WTC11 (cell line): ENCODE results near the gene TCF7L2. TPM values are rescaled to one million over a fixed set of nuclear protein-coding genes. Genes with fewer than 3 reads are reported as not detected.
A peak's percentile ranks its signal among the peaks of the same experiment; 100 is the strongest.

Experiments
- ATAC-seq: fragments of 200-7000 bp; cut with Tn5 transposase; 2 replicates; pipeline ENCODE4 v1.10.0; 2021; ENCODE audit warnings: mild to moderate bottlenecking, moderate library complexity
- CTCF ChIA-PET: fragments of 300-600 bp; sonication (Branson Sonifier 250); formaldehyde crosslinking; loops from one replicate; lab custom pipeline; 2021; ENCODE audit warnings: antibody characterized with exemption; lab: Charles Lee
- POLR2A ChIA-PET: fragments of 350-600 bp; sonication (Branson Sonifier 250); formaldehyde crosslinking; loops from one replicate; lab custom pipeline; 2021; ENCODE audit warnings: antibody characterized with exemption; lab: Charles Lee
- DNase-seq: peaks from one replicate; pipeline ENCODE4 v3.0.0; 2021; ENCODE audit warnings: low spot score
- H3K27ac Mint-ChIP-seq: 2 replicates; pipeline ENCODE4 v1.8.0; 2021; ENCODE audit warnings: mixed read lengths
- H3K27me3 Mint-ChIP-seq: 2 replicates; pipeline ENCODE4 v1.8.0; 2021; ENCODE audit warnings: low read depth, mild to moderate bottlenecking, moderate library complexity, mixed read lengths
- H3K36me3 Mint-ChIP-seq: 2 replicates; pipeline ENCODE4 v1.8.0; 2021; ENCODE audit warnings: mixed read lengths
- H3K4me1 Mint-ChIP-seq: 2 replicates; pipeline ENCODE4 v1.8.0; 2022; ENCODE audit warnings: mixed read lengths
- H3K4me3 Mint-ChIP-seq: 2 replicates; pipeline ENCODE4 v1.8.0; 2021; ENCODE audit warnings: mild to moderate bottlenecking, moderate library complexity, mixed read lengths
- H3K9me3 Mint-ChIP-seq: 2 replicates; pipeline ENCODE4 v1.8.0; 2021; ENCODE audit warnings: mixed read lengths
- CBFB ChIP-seq: sonication (generic); formaldehyde crosslinking; IDR thresholded peaks from 2 replicates; pipeline ENCODE4 v1.8.1; 2022; ENCODE audit warnings: mild to moderate bottlenecking, low read depth, missing genetic modification reagents
- FOXP1 ChIP-seq: sonication (generic); formaldehyde crosslinking; IDR thresholded peaks from 2 replicates; pipeline ENCODE4 v1.8.0; 2022; ENCODE audit warnings: missing genetic modification reagents, mild to moderate bottlenecking, moderate library complexity, borderline replicate concordance
- GTF2I ChIP-seq: fragments of 250-450 bp; sonication (Bioruptor Pico); conservative IDR thresholded peaks from 2 replicates; pipeline ENCODE4 v1.4.0; 2021; ENCODE audit warnings: mild to moderate bottlenecking
- HMGA2 ChIP-seq: fragments of 250-450 bp; sonication (Bioruptor Pico); IDR thresholded peaks from 2 replicates; pipeline ENCODE4 v1.4.0; 2021; ENCODE audit warnings: mild to moderate bottlenecking, moderate library complexity
- KAT7 ChIP-seq: sonication (generic); formaldehyde crosslinking; IDR thresholded peaks from 2 replicates; pipeline ENCODE4 v1.8.1; 2023; ENCODE audit warnings: missing genetic modification reagents, mild to moderate bottlenecking, borderline replicate concordance
- SMAD4 ChIP-seq: sonication (generic); formaldehyde crosslinking; IDR thresholded peaks from 2 replicates; pipeline ENCODE4 v1.8.0; 2022; ENCODE audit warnings: mild to moderate bottlenecking, missing genetic modification reagents
- ZNF671 ChIP-seq: fragments of 250-450 bp; sonication (Bioruptor Pico); IDR thresholded peaks from 2 replicates; pipeline ENCODE4 v1.8.0; 2021; ENCODE audit warnings: mild to moderate bottlenecking
- total RNA-seq: library from RNA; stranded (reverse); gene quantifications from 3 replicates; pipeline ENCODE4 v1.2.3, GENCODE V29; 2021
- TF ChIP-seq, protein P1 (sequence below): sonication (generic); formaldehyde crosslinking; conservative IDR thresholded peaks from 2 replicates; pipeline ENCODE4 v1.8.1; 2022; ENCODE audit warnings: mild to moderate bottlenecking, missing genetic modification reagents
- TF ChIP-seq, protein P2 (sequence below): sonication (generic); formaldehyde crosslinking; IDR thresholded peaks from 2 replicates; pipeline ENCODE4 v1.8.0; 2023; ENCODE audit warnings: mild to moderate bottlenecking, missing genetic modification reagents
- TF ChIP-seq, protein P3 (sequence below): sonication (generic); formaldehyde crosslinking; IDR thresholded peaks from 2 replicates; pipeline ENCODE4 v1.8.1; 2023; ENCODE audit warnings: mild to moderate bottlenecking, missing genetic modification reagents, moderate library complexity
- TF ChIP-seq, protein P4 (sequence below): fragments of 250-450 bp; sonication (Bioruptor Pico); IDR thresholded peaks from 2 replicates; pipeline ENCODE4 v2.1.2; 2022; ENCODE audit warnings: mild to moderate bottlenecking, moderate library complexity
- TF ChIP-seq, protein P5 (sequence below): sonication (generic); formaldehyde crosslinking; IDR thresholded peaks from 2 replicates; pipeline ENCODE4 v1.8.0; 2022; ENCODE audit warnings: missing genetic modification reagents

TCF7L2 gene
- total RNA-seq, 1 experiment from 2014 or later, result 44.5 TPM

DNA sequence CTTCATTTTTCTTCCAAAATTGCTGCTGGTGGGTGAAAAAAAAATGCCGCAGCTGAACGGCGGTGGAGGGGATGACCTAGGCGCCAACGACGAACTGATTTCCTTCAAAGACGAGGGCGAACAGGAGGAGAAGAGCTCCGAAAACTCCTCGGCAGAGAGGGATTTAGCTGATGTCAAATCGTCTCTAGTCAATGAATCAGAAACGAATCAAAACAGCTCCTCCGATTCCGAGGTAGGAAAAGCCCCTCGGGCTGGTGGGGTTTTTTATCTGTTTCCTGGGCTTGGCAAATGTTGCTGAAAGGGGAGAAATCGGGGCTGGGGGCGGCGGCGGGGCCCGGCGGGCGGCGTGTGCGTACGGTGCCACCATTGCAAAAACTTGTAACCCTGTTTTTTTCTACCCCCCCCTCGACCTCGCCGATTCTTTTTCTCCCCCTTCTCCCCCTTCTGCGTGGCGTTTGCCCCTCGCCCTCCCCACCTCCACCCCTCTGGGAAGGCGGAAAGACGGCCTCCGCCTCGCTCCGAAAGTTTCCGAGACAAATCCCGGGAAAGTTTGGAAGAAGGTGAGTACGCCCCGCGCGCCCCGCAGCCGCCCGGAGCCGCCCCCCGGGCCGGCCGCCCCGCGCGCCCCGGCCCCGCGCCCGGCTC lies 789 bp downstream of the TCF7L2 start:
- CTCF ChIA-PET, result interaction anchor here (0.7 to 0.8 kb wide), 3 partner anchors 11 to 483 kb away, joined by 4 to 7 read pairs (median 5); no protein-coding TSS in a partner anchor
- DNase-seq (peak; percentile 21), ATAC-seq (no peak)
- no peaks in the 10 kb centered on the region for H3K9me3 Mint-ChIP-seq
- peak overlapping the region; percentile 99 for H3K27ac Mint-ChIP-seq
- peak overlapping the region; percentile 99 for H3K4me3 Mint-ChIP-seq
- peaks cover 58% of the 10 kb centered on the region for H3K4me1 Mint-ChIP-seq
- TF ChIP-seq, protein P1, sequence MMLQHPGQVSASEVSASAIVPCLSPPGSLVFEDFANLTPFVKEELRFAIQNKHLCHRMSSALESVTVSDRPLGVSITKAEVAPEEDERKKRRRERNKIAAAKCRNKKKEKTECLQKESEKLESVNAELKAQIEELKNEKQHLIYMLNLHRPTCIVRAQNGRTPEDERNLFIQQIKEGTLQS (CRISPR knock-in tag), result no peak
- H3K36me3 Mint-ChIP-seq, result peaks cover 16% of the 10 kb centered on the region
- POLR2A ChIA-PET, result interaction anchor here (0.6 to 1.1 kb wide), 7 partner anchors 7 to 391 kb away, joined by 3 to 6 read pairs (median 3); no protein-coding TSS in a partner anchor
- H3K27me3 Mint-ChIP-seq, result no peaks in the 10 kb centered on the region; the same call in 1 of the 2 replicates

DNA sequence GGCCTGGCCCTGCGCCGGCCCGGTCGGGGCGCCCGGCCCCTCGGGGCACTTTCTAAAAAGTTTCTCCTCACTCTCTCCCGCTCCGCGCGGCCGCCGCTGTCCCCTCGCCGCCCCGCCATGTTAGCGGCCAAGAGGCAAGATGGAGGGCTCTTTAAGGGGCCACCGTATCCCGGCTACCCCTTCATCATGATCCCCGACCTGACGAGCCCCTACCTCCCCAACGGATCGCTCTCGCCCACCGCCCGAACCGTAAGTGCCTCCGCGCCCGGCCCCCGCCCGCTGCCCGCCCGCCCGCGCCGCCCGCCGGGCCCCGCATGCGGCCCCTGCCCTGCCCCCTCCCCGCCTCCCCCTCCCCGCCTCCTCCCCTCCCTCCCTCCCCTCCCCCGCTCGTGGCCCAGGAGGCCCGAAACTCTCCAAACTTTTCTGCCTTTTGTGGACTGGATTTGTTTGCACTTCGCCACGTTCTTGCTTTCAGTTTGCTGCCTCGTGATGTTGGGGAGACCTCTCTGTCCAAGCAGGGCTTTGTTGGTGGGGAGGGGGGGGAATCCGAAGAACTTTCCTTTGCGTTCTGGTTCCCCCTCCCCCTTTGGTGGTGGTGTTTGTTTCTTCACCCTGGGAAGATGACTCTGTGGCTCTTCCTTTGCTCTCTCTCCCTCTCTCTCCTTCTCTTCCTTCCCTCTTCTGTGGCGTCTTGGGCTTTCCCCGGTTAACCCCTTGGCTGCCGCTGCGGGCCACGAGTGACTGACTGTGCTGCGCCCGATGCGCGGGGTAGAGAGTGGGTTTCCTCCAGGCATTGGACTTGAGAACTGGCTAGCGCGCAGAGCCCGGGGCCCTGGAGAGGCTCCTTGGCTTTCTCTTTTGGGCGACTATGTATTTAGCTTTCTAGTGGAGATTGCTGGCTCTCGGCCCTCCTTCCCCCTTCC lies 1.6 kb downstream of the TCF7L2 start:
- peak overlapping the region; percentile 99 for H3K27ac Mint-ChIP-seq
- no peak; the same call in 1 of the 2 replicates for ATAC-seq
- DNase-seq, result peak; percentile 61
- ChIA-PET CTCF (no interaction called here), POLR2A (interaction anchor here (0.9 kb wide), 1 partner anchor 175 kb away, joined by 3 read pairs; no protein-coding TSS in a partner anchor)
- no peak for TF ChIP-seq HMGA2 (CRISPR knock-in tag)
- peak; percentile 12; the same call in 1 of the 2 replicates for TF ChIP-seq SMAD4 (CRISPR knock-in tag)
- TF ChIP-seq, protein P2, sequence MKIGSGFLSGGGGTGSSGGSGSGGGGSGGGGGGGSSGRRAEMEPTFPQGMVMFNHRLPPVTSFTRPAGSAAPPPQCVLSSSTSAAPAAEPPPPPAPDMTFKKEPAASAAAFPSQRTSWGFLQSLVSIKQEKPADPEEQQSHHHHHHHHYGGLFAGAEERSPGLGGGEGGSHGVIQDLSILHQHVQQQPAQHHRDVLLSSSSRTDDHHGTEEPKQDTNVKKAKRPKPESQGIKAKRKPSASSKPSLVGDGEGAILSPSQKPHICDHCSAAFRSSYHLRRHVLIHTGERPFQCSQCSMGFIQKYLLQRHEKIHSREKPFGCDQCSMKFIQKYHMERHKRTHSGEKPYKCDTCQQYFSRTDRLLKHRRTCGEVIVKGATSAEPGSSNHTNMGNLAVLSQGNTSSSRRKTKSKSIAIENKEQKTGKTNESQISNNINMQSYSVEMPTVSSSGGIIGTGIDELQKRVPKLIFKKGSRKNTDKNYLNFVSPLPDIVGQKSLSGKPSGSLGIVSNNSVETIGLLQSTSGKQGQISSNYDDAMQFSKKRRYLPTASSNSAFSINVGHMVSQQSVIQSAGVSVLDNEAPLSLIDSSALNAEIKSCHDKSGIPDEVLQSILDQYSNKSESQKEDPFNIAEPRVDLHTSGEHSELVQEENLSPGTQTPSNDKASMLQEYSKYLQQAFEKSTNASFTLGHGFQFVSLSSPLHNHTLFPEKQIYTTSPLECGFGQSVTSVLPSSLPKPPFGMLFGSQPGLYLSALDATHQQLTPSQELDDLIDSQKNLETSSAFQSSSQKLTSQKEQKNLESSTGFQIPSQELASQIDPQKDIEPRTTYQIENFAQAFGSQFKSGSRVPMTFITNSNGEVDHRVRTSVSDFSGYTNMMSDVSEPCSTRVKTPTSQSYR (CRISPR knock-in tag), result peak; percentile 79; the same call in 1 of the 2 replicates
- peak overlapping the region; percentile 85 for H3K4me3 Mint-ChIP-seq
- no peaks in the 10 kb centered on the region for H3K9me3 Mint-ChIP-seq
- H3K27me3 Mint-ChIP-seq, result no peaks in the 10 kb centered on the region; the same call in 1 of the 2 replicates
- peaks cover 58% of the 10 kb centered on the region for H3K4me1 Mint-ChIP-seq
- peaks cover 16% of the 10 kb centered on the region for H3K36me3 Mint-ChIP-seq

DNA sequence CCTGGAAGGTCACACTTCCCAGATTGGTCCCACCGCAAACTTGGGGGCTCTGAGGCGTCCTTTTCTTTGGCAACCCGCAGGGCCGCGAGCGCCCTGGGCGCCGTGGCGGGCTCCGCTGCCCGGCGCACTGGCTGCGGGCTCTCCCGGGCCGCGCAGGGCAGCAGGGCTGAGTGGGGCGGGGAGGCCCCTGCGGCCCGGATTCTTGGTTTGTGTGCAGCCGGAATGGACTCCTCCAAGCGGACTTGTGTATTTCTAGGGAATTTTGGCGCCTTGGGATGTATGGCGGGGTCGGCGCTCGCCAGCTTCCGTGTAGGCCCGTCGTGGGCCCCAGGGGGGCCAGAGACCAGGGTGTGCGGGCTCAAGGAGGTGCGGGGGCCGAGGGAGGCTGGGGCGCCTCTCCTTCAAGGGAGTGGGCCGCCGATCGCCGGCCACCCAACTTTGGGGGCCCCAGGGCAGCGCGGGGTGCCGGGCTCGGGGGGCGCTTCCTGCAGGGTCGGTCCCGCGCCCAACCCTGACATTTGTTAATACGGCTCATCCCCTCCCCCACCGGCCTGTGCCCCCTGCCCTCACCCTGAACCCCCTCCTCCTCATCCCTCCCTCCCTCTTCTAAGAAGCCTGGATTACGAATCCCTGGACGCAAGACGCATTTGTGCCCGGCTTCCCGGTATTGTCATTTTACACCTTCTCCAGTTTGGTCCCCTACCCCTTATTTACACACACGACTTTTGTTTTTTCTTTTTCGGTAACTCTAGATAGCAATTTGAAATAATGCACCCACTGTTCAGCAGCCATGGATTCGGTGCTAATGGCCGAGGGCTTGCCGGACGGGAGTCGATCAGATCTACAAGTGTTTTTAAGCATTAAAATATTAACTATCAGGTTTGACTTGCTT lies 2.5 kb downstream of the TCF7L2 start:
- ChIA-PET POLR2A (interaction anchor here (0.9 kb wide), 1 partner anchor 175 kb away, joined by 3 read pairs; no protein-coding TSS in a partner anchor), CTCF (no interaction called here)
- Mint-ChIP-seq H3K36me3 (peaks cover 16% of the 10 kb centered on the region), H3K9me3 (no peaks in the 10 kb centered on the region), H3K27me3 (no peaks in the 10 kb centered on the region; the same call in 1 of the 2 replicates), H3K27ac (peak overlapping the region; percentile 99), H3K4me3 (peak overlapping the region; percentile 85), H3K4me1 (peaks cover 61% of the 10 kb centered on the region)
- DNase-seq, result peak; percentile 39
- no peak for ATAC-seq
- TF ChIP-seq, protein P3, sequence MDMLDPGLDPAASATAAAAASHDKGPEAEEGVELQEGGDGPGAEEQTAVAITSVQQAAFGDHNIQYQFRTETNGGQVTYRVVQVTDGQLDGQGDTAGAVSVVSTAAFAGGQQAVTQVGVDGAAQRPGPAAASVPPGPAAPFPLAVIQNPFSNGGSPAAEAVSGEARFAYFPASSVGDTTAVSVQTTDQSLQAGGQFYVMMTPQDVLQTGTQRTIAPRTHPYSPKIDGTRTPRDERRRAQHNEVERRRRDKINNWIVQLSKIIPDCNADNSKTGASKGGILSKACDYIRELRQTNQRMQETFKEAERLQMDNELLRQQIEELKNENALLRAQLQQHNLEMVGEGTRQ, result no peak
- peak; percentile 35; the same call in 1 of the 2 replicates for TF ChIP-seq FOXP1 (CRISPR knock-in tag)
- TF ChIP-seq, protein P4, sequence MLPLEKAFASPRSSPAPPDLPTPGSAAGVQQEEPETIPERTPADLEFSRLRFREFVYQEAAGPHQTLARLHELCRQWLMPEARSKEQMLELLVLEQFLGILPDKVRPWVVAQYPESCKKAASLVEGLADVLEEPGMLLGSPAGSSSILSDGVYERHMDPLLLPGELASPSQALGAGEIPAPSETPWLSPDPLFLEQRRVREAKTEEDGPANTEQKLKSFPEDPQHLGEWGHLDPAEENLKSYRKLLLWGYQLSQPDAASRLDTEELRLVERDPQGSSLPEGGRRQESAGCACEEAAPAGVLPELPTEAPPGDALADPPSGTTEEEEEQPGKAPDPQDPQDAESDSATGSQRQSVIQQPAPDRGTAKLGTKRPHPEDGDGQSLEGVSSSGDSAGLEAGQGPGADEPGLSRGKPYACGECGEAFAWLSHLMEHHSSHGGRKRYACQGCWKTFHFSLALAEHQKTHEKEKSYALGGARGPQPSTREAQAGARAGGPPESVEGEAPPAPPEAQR (CRISPR knock-in tag), result no peak
- peak; percentile 71 for TF ChIP-seq KAT7
- no peak for TF ChIP-seq ZNF671 (CRISPR knock-in tag)
- TF ChIP-seq, protein P5, sequence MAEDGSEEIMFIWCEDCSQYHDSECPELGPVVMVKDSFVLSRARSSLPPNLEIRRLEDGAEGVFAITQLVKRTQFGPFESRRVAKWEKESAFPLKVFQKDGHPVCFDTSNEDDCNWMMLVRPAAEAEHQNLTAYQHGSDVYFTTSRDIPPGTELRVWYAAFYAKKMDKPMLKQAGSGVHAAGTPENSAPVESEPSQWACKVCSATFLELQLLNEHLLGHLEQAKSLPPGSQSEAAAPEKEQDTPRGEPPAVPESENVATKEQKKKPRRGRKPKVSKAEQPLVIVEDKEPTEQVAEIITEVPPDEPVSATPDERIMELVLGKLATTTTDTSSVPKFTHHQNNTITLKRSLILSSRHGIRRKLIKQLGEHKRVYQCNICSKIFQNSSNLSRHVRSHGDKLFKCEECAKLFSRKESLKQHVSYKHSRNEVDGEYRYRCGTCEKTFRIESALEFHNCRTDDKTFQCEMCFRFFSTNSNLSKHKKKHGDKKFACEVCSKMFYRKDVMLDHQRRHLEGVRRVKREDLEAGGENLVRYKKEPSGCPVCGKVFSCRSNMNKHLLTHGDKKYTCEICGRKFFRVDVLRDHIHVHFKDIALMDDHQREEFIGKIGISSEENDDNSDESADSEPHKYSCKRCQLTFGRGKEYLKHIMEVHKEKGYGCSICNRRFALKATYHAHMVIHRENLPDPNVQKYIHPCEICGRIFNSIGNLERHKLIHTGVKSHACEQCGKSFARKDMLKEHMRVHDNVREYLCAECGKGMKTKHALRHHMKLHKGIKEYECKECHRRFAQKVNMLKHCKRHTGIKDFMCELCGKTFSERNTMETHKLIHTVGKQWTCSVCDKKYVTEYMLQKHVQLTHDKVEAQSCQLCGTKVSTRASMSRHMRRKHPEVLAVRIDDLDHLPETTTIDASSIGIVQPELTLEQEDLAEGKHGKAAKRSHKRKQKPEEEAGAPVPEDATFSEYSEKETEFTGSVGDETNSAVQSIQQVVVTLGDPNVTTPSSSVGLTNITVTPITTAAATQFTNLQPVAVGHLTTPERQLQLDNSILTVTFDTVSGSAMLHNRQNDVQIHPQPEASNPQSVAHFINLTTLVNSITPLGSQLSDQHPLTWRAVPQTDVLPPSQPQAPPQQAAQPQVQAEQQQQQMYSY (CRISPR knock-in tag), result 0 out of 2 replicates have a peak, but pooled peaks have one; percentile 47
- 0 out of 2 replicates have a peak, but pooled peaks have one; percentile 53 for TF ChIP-seq CBFB (CRISPR knock-in tag)
- TF ChIP-seq GTF2I (CRISPR knock-in tag), result no peak
